Measurements from ENCODE around the gene AIFM3. TPM values are rescaled to one million over a fixed set of nuclear protein-coding genes. Genes with fewer than 3 reads are reported as not detected.
"Not testable (repeated sequence)": the region's sequence is repeated elsewhere in the genome, so short reads cannot be mapped to it uniquely, and the experiment has no call there.

Gene AIFM3
- polyA plus RNA-seq, 1 donor from 2014 or later, result 1.1 TPM

DNA sequence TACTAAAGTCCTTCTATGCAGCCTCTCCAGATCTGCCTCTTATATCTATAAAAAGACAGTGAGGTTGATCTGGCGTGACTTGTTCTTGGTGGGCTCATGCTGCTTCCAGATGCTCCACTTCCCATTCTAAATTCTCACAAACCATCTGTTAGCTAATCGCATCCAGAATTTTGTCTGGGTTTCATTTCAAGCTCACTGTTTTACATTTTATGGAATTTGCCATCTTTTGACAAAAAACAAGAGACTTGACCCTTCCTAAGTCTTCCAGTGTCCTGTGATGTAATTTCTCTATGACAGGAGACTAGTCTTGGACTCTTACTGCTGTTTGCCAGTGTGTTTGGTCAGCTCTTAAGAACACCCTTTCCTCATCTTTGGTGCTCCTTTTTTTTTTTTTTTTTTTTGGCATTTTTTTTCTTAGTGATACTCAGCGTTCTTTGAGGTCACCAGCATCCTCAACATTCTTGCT, 26.8 kb upstream of the AIFM3 start:
- Histone ChIP-seq H2AFZ (ENCODE audit: low read depth, low read length) (no peak overlapping the region), H3K79me2 (replicated peaks; ENCODE audit: insufficient read depth, low read length) (peaks cover 89% of the 10 kb centered on the region), H3K4me2 (ENCODE audit: low read length) (no peak overlapping the region), H4K20me1 (ENCODE audit: insufficient read depth) (peaks cover 37% of the 10 kb centered on the region), H3K9me2 (ENCODE audit: insufficient read depth, low read length) (no peaks in the 10 kb centered on the region), H3K27me3 (ENCODE audit: insufficient read depth, low read depth, low read length) (no peaks in the 10 kb centered on the region), H3K36me3 (ENCODE audit: insufficient read depth, low read length) (no peaks in the 10 kb centered on the region), H3K27ac (ENCODE audit: low read length) (no peak overlapping the region), H3K4me3 (ENCODE audit: low read length) (no peak overlapping the region), H3K9me3 (ENCODE audit: low read length) (no peaks in the 10 kb centered on the region), H3F3A (ENCODE audit: insufficient read depth, low read length, poor library complexity, severe bottlenecking) (no peaks in the 10 kb centered on the region), H3K9ac (ENCODE audit: low read length) (no peak overlapping the region)
- TF ChIP-seq EZH2 (IDR thresholded peaks at IDR 0.05; ENCODE audit: borderline replicate concordance, insufficient read depth, low read length, poor library complexity, severe bottlenecking) (no peak), MXI1 (conservative IDR thresholded peaks at IDR 0.05; ENCODE audit: poor library complexity, severe bottlenecking) (no peak), POLR2AphosphoS5 (IDR thresholded peaks at IDR 0.05) (no peak), RAD21 (conservative IDR thresholded peaks at IDR 0.05) (no peak), TAF1 (IDR thresholded peaks at IDR 0.05; ENCODE audit: low read depth) (no peak), SMC3 (conservative IDR thresholded peaks at IDR 0.05; ENCODE audit: poor library complexity) (no peak), EP300 (conservative IDR thresholded peaks at IDR 0.05; ENCODE audit: poor library complexity, severe bottlenecking) (no peak)
- TF ChIP-seq, protein P1, sequence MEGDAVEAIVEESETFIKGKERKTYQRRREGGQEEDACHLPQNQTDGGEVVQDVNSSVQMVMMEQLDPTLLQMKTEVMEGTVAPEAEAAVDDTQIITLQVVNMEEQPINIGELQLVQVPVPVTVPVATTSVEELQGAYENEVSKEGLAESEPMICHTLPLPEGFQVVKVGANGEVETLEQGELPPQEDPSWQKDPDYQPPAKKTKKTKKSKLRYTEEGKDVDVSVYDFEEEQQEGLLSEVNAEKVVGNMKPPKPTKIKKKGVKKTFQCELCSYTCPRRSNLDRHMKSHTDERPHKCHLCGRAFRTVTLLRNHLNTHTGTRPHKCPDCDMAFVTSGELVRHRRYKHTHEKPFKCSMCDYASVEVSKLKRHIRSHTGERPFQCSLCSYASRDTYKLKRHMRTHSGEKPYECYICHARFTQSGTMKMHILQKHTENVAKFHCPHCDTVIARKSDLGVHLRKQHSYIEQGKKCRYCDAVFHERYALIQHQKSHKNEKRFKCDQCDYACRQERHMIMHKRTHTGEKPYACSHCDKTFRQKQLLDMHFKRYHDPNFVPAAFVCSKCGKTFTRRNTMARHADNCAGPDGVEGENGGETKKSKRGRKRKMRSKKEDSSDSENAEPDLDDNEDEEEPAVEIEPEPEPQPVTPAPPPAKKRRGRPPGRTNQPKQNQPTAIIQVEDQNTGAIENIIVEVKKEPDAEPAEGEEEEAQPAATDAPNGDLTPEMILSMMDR (IDR thresholded peaks at IDR 0.05; ENCODE audit: poor library complexity, severe bottlenecking), result no peak
- TF ChIP-seq, protein P2, sequence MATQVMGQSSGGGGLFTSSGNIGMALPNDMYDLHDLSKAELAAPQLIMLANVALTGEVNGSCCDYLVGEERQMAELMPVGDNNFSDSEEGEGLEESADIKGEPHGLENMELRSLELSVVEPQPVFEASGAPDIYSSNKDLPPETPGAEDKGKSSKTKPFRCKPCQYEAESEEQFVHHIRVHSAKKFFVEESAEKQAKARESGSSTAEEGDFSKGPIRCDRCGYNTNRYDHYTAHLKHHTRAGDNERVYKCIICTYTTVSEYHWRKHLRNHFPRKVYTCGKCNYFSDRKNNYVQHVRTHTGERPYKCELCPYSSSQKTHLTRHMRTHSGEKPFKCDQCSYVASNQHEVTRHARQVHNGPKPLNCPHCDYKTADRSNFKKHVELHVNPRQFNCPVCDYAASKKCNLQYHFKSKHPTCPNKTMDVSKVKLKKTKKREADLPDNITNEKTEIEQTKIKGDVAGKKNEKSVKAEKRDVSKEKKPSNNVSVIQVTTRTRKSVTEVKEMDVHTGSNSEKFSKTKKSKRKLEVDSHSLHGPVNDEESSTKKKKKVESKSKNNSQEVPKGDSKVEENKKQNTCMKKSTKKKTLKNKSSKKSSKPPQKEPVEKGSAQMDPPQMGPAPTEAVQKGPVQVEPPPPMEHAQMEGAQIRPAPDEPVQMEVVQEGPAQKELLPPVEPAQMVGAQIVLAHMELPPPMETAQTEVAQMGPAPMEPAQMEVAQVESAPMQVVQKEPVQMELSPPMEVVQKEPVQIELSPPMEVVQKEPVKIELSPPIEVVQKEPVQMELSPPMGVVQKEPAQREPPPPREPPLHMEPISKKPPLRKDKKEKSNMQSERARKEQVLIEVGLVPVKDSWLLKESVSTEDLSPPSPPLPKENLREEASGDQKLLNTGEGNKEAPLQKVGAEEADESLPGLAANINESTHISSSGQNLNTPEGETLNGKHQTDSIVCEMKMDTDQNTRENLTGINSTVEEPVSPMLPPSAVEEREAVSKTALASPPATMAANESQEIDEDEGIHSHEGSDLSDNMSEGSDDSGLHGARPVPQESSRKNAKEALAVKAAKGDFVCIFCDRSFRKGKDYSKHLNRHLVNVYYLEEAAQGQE (IDR thresholded peaks at IDR 0.05; ENCODE audit: borderline replicate concordance), result no peak

DNA sequence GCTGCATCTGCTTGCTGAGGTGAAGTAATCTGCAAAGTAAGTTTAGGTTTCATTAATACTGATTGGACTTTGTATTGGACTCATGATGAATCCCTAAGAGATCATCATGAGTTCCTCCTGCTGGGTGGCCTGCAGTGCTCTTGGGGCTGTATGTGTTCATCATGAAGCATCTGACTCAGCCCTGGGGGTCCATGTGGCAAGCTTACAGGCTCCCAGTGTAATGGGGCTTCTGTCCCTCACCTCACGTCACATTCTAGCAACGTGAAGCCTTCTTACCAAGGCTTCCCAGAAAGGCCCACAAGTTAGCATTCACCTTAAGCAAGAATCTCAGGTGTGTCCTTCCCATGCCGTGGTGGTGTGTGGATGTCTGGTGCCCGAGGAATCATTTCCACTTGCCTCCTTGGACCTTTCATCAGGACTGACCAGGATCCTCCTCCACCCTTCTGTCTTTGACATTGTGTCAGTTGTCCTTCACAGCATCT, 26.1 kb upstream of the AIFM3 start:
- H3K9ac ChIP-seq (ENCODE audit: low read length), result no peak overlapping the region
- no peak overlapping the region for H3K27ac ChIP-seq (ENCODE audit: low read length)
- H3K4me3 ChIP-seq (ENCODE audit: low read length), result no peak overlapping the region
- no peak overlapping the region for H2AFZ ChIP-seq (ENCODE audit: low read depth, low read length)
- TF ChIP-seq SMC3 (conservative IDR thresholded peaks at IDR 0.05; ENCODE audit: poor library complexity) (no peak), TAF1 (IDR thresholded peaks at IDR 0.05; ENCODE audit: low read depth) (no peak), RAD21 (conservative IDR thresholded peaks at IDR 0.05) (no peak), EZH2 (IDR thresholded peaks at IDR 0.05; ENCODE audit: borderline replicate concordance, insufficient read depth, low read length, poor library complexity, severe bottlenecking) (no peak), EP300 (conservative IDR thresholded peaks at IDR 0.05; ENCODE audit: poor library complexity, severe bottlenecking) (no peak), MXI1 (conservative IDR thresholded peaks at IDR 0.05; ENCODE audit: poor library complexity, severe bottlenecking) (no peak), POLR2AphosphoS5 (IDR thresholded peaks at IDR 0.05) (no peak)
- TF ChIP-seq, protein P1 (IDR thresholded peaks at IDR 0.05; ENCODE audit: poor library complexity, severe bottlenecking), result no peak
- TF ChIP-seq, protein P2 (IDR thresholded peaks at IDR 0.05; ENCODE audit: borderline replicate concordance), result no peak
- no peaks in the 10 kb centered on the region for H3K9me2 ChIP-seq (ENCODE audit: insufficient read depth, low read length)
- no peaks in the 10 kb centered on the region for H3F3A ChIP-seq (ENCODE audit: insufficient read depth, low read length, poor library complexity, severe bottlenecking)
- H3K27me3 ChIP-seq (ENCODE audit: insufficient read depth, low read depth, low read length), result no peaks in the 10 kb centered on the region
- H3K4me2 ChIP-seq (ENCODE audit: low read length), result no peak overlapping the region
- no peaks in the 10 kb centered on the region for H3K9me3 ChIP-seq (ENCODE audit: low read length)
- H3K79me2 ChIP-seq (replicated peaks; ENCODE audit: insufficient read depth, low read length), result peaks cover 89% of the 10 kb centered on the region
- peaks cover 32% of the 10 kb centered on the region for H4K20me1 ChIP-seq (ENCODE audit: insufficient read depth)
- H3K36me3 ChIP-seq (ENCODE audit: insufficient read depth, low read length), result no peaks in the 10 kb centered on the region

DNA sequence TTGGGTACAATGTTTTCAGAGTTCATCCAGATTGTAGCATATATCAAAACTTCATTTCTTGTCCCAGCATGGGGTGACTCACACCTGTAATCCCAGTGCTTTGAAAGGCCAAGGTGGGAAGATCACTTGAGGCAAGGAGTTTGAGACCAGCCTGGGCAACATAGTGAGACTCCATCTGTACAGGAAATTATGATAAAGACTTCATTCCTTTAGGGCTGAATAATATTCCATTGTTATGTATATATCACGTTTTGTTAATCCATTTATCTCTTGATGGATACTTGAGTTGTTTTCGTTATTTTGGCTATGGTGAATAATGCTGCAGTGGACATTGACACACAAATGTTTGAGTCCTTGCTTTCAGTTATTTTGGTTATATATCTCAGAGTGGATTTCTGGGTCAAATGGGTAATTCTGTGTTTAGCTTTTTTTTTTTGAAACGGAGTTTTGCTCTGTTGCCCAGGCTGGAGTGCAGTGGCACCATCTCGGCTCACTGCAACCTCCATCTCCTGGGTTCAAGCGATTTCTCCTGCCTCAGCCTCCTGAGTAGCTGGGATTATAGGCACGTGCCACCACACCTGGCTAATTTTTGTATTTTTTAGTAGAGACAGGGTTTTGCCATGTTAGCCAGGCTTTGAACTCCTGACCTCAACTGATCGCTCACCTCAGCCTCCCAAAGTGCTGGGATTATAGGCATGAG, 24.7 kb upstream of the AIFM3 start:
- H3K79me2 ChIP-seq (replicated peaks; ENCODE audit: insufficient read depth, low read length), result peaks cover 92% of the 10 kb centered on the region
- H3K4me3 ChIP-seq (ENCODE audit: low read length); H3K4me2 ChIP-seq (ENCODE audit: low read length); H3K27ac ChIP-seq (ENCODE audit: low read length); H3F3A ChIP-seq (ENCODE audit: insufficient read depth, low read length, poor library complexity, severe bottlenecking); H3K36me3 ChIP-seq (ENCODE audit: insufficient read depth, low read length); H3K9ac ChIP-seq (ENCODE audit: low read length); H2AFZ ChIP-seq (ENCODE audit: low read depth, low read length); H3K9me2 ChIP-seq (ENCODE audit: insufficient read depth, low read length); H3K27me3 ChIP-seq (ENCODE audit: insufficient read depth, low read depth, low read length); H3K9me3 ChIP-seq (ENCODE audit: low read length): not testable (repeated sequence)
- peaks cover 23% of the 10 kb centered on the region for H4K20me1 ChIP-seq (ENCODE audit: insufficient read depth)

All from neural cell (in vitro differentiated cells).